SIG-M5 treated with dmso at 0.1 percent for 504 hours (cell line): ENCODE results near the gene CPZ.
"Not testable (repeated sequence)": the region's sequence is repeated elsewhere in the genome, so short reads cannot be mapped to it uniquely, and the experiment has no call there.

Experiments
- DNase-seq: peaks from one replicate; lab custom pipeline; 2025; ENCODE audit not compliant: unreplicated experiment; lab: John Stamatoyannopoulos, UW

Gene CPZ

GRCh38 chr4:8648816-8649630 is 56.5 kb downstream of the CPZ start:
- no peak for DNase-seq

GRCh38 chr4:8649631-8650361 is 57.2 kb downstream of the CPZ start:
- DNase-seq = no peak

GRCh38 chr4:8651661-8652180 is 59.2 kb downstream of the CPZ start:
- no peak for DNase-seq

GRCh38 chr4:8652181-8653078 is 59.9 kb downstream of the CPZ start:
- no peak for DNase-seq

GRCh38 chr4:8653326-8654000 is 60.9 kb downstream of the CPZ start:
- DNase-seq = no peak

- not testable (repeated sequence) for DNase-seq
These were observed 61.6 kb downstream of the CPZ start for GRCh38 chr4:8654139-8654538.

- DNase-seq = no peak
These were observed 63.0 kb downstream of the CPZ start for GRCh38 chr4:8655411-8656184.

GRCh38 chr4:8656185-8656517 is 63.6 kb downstream of the CPZ start:
- DNase-seq = no peak

GRCh38 chr4:8656711-8657380 is 64.3 kb downstream of the CPZ start:
- no peak for DNase-seq

GRCh38 chr4:8657381-8658088 is 65.0 kb downstream of the CPZ start:
- no peak for DNase-seq

- no peak for DNase-seq
These were observed 70.2 kb downstream of the CPZ start for GRCh38 chr4:8662776-8663175.

- DNase-seq = no peak
These were observed 71.7 kb downstream of the CPZ start for GRCh38 chr4:8664031-8664805.

- DNase-seq = no peak
These were observed 72.4 kb downstream of the CPZ start for GRCh38 chr4:8664976-8665375.

GRCh38 chr4:8665406-8666360 is 73.1 kb downstream of the CPZ start:
- DNase-seq = no peak

GRCh38 chr4:8666581-8666980 is 74.0 kb downstream of the CPZ start:
- no peak for DNase-seq
